Neural crest cell (in vitro differentiated cells): ENCODE data around the gene TENM3. TPM values are rescaled to one million over a fixed set of nuclear protein-coding genes. Genes with fewer than 3 reads are reported as not detected.
A peak's percentile ranks its signal among the peaks of the same experiment; 100 is the strongest.
"Not testable (repeated sequence)": the region's sequence is repeated elsewhere in the genome, so short reads cannot be mapped to it uniquely, and the experiment has no call there.

ENCODE experiments used
- DNase-seq: peaks from one replicate; pipeline ENCODE4 v3.0.0; 2021; ENCODE audit warnings: low read depth, mixed read lengths, low spot score
- H3K27ac Mint-ChIP-seq: one replicate; pipeline ENCODE4 v1.8.0; 2021; ENCODE audit warnings: mild to moderate bottlenecking, mixed read lengths; ENCODE audit not compliant: unreplicated experiment
- H3K27me3 Mint-ChIP-seq: 2 replicates; pipeline ENCODE4 v1.8.0; 2021; ENCODE audit warnings: low read depth, mild to moderate bottlenecking, mixed read lengths
- H3K36me3 Mint-ChIP-seq: 2 replicates; pipeline ENCODE4 v1.8.0; 2021; ENCODE audit warnings: low read depth, mild to moderate bottlenecking, mixed read lengths
- H3K4me1 Mint-ChIP-seq: 2 replicates; pipeline ENCODE4 v1.8.0; 2021; ENCODE audit warnings: mixed read lengths
- H3K4me3 Mint-ChIP-seq: one replicate; pipeline ENCODE4 v1.8.0; 2021; ENCODE audit warnings: mild to moderate bottlenecking, mixed read lengths
- H3K9me3 Mint-ChIP-seq: 2 replicates; pipeline ENCODE4 v1.8.0; 2021; ENCODE audit warnings: mixed read lengths
- total RNA-seq: library from RNA; stranded (reverse); gene quantifications from 2 replicates; pipeline ENCODE4 v1.2.1, GENCODE V29; 2021
- TF ChIP-seq, protein P1 (sequence below): fragments of 200-600 bp; sonication (generic); conservative IDR thresholded peaks from 2 replicates; pipeline ENCODE4 v1.5.0; 2021; ENCODE audit warnings: antibody characterized with exemption, mild to moderate bottlenecking

The TENM3 gene
- total RNA-seq, 1 donor from 2014 or later: 43.9 TPM

DNA sequence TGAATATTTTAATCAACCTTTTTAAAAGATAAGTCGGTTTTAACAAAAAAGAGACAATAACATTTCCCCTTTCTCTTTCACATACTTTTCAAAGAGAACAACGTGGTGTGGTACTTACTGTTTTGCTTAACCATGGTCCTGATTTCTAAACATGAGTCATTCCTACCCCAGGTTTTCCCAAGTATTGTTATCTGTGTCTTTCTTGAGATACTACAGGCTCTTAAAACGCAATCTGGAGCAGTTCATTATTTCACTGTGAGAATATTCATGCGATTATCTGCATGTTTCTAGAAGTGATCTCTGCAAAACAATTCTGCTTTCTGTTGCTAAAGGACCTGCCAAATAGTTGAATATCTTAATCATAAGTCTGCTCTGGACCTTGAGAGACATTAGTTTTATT, 127.3 kb downstream of the TENM3 start:
- Mint-ChIP-seq H3K36me3 (peaks cover 3% of the 10 kb centered on the region), H3K4me3 (no peak overlapping the region), H3K27ac (no peak overlapping the region), H3K4me1 (peaks cover 20% of the 10 kb centered on the region), H3K27me3 (no peaks in the 10 kb centered on the region), H3K9me3 (peaks cover 7% of the 10 kb centered on the region)
- TF ChIP-seq, protein P1, sequence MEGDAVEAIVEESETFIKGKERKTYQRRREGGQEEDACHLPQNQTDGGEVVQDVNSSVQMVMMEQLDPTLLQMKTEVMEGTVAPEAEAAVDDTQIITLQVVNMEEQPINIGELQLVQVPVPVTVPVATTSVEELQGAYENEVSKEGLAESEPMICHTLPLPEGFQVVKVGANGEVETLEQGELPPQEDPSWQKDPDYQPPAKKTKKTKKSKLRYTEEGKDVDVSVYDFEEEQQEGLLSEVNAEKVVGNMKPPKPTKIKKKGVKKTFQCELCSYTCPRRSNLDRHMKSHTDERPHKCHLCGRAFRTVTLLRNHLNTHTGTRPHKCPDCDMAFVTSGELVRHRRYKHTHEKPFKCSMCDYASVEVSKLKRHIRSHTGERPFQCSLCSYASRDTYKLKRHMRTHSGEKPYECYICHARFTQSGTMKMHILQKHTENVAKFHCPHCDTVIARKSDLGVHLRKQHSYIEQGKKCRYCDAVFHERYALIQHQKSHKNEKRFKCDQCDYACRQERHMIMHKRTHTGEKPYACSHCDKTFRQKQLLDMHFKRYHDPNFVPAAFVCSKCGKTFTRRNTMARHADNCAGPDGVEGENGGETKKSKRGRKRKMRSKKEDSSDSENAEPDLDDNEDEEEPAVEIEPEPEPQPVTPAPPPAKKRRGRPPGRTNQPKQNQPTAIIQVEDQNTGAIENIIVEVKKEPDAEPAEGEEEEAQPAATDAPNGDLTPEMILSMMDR: no peak
- DNase-seq: no peak

DNA sequence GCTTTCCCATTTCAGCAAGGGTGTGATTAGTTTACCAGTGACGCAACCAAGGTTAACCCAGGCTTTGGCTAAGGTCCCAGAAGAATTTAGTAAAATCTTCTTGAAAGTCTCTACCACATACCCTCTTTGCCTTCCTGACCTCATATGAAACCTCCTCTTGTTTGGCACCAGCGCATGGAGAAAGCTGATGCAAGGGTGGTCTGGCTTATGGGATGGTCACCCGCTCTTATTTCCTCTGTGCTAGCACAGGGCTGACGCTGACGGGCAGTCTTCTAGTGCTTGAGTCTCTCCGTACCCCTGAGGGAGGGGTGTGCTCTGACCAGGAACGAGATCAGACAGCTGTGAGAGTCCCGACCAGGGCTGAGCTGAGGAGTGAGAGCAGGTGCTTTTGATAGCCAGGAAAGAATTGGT, 137.6 kb downstream of the TENM3 start:
- Mint-ChIP-seq H3K27ac (no peak overlapping the region), H3K36me3 (peaks cover 4% of the 10 kb centered on the region), H3K9me3 (peaks cover 3% of the 10 kb centered on the region), H3K4me1 (peaks cover 17% of the 10 kb centered on the region), H3K4me3 (no peak overlapping the region), H3K27me3 (no peaks in the 10 kb centered on the region)
- DNase-seq: no peak
- TF ChIP-seq, protein P1: no peak

DNA sequence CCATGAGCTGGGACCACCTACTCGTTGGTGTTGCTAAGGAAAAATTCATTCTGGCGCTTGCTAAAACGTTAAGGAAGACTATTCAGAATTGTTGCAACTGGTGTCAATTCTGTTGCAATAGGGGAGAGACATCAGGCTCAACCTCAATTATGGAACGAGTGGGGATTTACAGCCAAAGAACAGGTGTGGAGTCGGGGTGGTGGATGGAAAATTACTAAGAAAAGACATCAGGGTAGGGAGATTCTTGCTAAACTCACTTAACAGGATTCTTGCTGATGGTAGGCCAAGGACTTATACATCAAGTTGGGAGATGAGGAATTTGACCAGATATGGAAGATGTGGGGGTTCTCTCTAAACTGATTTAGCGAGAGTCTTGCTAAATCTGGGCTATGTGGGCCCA, 139.7 kb downstream of the TENM3 start:
- H3K4me1 Mint-ChIP-seq: peaks cover 17% of the 10 kb centered on the region
- peak overlapping the region; percentile 5 for H3K27ac Mint-ChIP-seq
- H3K27me3 Mint-ChIP-seq: no peaks in the 10 kb centered on the region
- TF ChIP-seq, protein P1: no peak
- H3K36me3 Mint-ChIP-seq: peaks cover 11% of the 10 kb centered on the region
- peaks cover 3% of the 10 kb centered on the region for H3K9me3 Mint-ChIP-seq
- no peak overlapping the region for H3K4me3 Mint-ChIP-seq
- DNase-seq: no peak

DNA sequence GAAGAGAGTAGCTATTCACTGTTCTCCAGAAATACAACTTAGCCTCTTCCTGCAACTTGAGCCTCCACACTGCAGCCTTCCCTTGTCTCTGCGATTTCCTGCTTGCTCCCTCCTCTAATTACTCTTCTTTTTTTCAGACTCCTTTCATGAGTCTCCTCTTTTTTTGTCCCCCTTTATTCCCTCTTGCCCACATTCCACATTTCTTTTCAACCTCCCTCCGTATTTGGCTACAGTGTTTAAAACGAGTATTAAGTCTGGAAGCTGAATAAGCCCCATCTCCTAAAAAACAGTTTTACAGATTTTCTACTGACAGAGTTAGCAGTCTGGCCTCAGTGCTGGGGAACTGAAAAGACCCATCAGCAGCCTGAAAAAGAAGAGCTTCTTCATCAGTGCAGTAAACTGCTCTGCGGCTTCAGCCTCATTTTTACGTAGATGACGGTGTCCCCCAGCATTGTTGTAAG, 141.5 kb downstream of the TENM3 start:
- TF ChIP-seq, protein P1: no peak
- H3K4me3 Mint-ChIP-seq: peak overlapping the region; percentile 27
- H3K27ac Mint-ChIP-seq: peak overlapping the region; percentile 72
- peaks cover 17% of the 10 kb centered on the region for H3K4me1 Mint-ChIP-seq
- no peak for DNase-seq
- H3K9me3 Mint-ChIP-seq: no peaks in the 10 kb centered on the region
- H3K27me3 Mint-ChIP-seq: no peaks in the 10 kb centered on the region
- peaks cover 15% of the 10 kb centered on the region for H3K36me3 Mint-ChIP-seq

DNA sequence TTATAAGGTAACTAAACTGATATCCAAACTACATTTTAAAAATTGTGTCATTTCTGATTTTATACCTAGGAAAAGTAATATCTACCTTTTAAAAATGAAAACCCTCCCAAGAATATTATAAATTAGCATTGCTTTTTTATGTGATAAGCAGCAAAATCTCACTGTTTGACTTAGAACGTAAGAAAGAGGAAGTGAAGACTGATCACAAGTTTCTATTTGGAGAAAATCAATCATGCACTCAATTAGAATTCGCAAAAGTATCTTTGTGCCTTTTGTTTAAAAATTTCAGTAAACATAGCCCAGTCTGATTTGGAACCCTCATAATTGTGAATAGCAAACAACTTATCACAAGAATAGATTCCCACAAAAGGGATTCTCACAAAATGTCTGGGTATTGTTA, 142.7 kb downstream of the TENM3 start:
- H3K9me3 Mint-ChIP-seq: no peaks in the 10 kb centered on the region
- H3K27me3 Mint-ChIP-seq: no peaks in the 10 kb centered on the region
- H3K36me3 Mint-ChIP-seq: peaks cover 15% of the 10 kb centered on the region
- peaks cover 17% of the 10 kb centered on the region for H3K4me1 Mint-ChIP-seq
- DNase-seq: no peak
- H3K27ac Mint-ChIP-seq: no peak overlapping the region
- TF ChIP-seq, protein P1: no peak
- H3K4me3 Mint-ChIP-seq: no peak overlapping the region

DNA sequence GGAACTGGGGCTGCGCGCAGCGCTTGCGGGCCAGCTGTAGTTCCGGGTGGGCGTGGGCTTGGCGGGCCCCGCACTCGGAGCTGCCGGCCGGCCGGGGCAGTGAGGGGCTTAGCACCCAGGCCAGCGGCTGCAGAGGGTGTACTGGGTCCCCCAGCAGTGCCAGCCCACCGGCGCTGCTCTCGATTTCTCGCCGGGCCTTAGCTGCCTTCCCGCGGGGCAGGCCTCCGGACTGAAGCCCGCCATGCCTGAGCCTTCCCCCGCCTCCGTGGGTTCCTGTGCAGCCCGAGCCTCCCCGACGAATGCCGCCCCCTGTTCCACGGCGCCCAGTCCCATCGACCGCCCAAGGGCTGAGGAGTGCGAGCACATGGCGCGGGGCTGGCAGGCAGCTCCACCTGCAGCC, 143.4 kb downstream of the TENM3 start:
- not testable (repeated sequence) for H3K4me3 Mint-ChIP-seq, H3K27me3 Mint-ChIP-seq, H3K27ac Mint-ChIP-seq, DNase-seq, H3K9me3 Mint-ChIP-seq
- Mint-ChIP-seq H3K36me3 (peaks cover 15% of the 10 kb centered on the region), H3K4me1 (peaks cover 17% of the 10 kb centered on the region)
